Measurements from ENCODE around the gene ADRA2C.
"Not testable (repeated sequence)": the region's sequence is repeated elsewhere in the genome, so short reads cannot be mapped to it uniquely, and the experiment has no call there.

The ADRA2C gene

DNA sequence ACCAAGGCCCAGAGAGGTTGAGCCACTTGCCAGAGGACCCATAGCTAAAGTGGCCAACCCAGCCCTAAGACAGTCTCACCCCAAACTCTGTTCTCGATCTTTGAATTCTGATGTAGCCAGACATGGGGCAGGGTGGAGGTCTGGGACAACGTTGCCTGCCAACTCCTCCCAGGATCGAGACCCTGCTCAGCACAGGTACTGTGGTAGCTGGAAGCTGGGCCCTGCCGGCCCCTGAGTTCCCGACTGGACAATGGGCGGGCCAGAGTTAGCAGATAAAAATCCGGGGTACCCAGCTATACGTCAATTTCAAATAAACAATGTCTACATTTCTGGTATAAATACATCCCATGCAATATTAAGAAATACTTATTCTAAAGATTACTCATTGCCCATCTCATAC lies 35.3 kb downstream of the ADRA2C start:
- no peak for DNase-seq

DNA sequence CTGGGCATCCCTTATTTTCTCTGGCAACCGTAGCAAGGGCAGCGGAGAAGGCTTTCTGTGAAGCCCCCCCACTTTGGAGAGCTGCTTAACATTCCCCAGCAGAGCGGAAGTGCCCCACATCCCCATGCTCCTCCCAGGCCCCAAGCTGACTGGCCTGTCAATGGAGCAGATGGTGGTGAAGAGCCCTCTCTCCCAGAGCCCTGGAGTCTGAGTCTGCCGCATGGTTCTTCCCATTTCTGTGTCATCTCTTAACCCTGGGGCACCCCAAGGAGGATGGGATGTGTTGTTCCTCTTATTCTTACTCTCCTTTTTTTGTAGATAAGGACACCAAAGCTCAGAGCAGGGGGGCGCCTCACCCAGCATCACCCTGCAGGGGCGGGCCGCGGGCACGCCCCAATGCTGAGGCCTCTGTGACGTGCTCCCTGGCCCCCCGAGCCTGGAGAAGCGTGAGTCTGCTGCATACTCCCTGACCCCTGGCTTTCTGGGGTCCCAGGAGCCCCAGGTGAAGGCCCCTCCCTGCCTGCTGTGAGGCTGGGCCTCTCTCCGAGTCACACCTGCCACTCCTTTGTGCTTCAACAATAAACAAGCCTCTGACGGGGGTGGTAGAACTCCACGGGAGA lies 35.9 kb downstream of the ADRA2C start:
- no peak for DNase-seq

DNA sequence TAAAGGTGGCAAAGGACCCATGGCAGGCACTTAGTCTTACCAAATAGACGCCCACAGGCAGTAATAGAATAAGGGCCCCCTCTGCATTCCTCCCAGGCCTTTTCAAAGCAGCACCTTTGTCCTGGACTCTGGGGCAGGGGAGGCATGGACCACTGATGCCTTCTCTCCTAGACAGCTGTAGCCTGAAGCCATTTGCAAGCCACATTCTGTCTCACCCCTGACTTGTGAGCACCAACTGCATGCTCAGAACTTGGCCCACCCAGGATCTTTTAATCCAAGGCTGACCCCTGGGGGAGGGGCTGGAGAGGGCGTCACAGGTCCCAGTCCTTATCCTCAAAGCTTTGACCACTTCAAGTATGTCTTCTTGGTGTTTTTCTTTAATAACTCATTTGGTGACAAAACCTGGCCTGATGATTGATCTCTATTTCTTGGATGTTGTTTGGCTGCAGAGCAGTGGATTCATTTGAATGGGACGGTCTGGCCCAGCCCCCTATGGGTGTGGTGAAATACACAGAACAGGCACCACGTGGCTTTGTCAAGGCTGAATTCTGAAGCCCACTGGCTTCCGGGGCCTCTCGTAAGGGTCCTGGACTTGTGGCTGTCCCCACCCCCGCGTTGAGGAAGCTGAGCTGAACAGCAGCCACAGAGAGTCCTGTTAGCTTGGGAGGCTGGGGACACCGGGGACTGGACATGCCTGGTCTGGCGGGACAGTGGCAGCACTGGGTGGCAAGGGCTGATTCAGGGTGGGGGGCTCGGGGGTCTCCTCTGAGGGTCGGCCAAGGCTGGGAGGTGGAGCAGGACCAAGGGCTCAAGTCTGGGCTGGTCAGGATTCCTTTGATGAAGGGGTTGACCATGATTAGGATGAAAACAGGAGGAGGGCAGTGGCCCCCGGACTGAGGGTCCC lies 36.6 kb downstream of the ADRA2C start:
- no peak for DNase-seq

DNA sequence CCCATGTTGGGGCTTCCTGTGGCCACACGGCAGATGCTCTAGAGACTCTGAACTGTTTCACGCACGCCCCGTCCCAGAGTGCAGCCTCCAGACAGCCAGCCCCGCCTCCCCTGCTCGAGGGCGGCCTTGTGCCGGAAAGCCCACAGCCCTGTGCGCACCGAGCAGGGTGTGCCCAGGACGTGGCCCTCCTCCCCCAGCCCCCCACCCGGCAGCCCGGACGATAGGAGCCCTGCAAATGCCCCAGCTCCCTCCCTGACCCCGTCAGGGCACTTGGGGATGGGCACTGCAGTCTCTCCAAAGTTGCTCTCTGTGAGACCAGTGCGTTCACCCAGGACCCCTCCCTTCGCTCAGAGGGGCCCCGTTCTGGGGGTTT lies 37.3 kb downstream of the ADRA2C start:
- DNase-seq = no peak

DNA sequence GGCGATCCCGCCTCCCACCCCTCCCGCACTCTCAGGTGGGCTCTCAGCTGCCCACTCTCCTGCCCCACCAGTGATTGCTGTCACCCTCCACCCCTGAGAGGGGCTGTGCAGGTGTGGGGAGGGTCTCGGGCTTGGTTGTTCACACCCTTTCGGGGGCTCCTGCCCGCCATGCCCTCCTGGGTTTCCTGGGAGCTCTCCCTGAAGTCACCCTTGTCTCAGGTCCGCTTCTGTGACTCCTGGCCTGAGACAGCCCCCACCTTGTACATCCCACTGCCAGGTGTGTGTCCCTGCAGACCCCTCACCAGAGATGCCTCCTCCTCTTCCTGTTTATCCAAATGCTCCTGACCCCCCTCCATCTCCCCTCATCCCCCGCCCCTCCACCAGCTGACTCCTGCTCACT lies 37.8 kb downstream of the ADRA2C start:
- DNase-seq = no peak

DNA sequence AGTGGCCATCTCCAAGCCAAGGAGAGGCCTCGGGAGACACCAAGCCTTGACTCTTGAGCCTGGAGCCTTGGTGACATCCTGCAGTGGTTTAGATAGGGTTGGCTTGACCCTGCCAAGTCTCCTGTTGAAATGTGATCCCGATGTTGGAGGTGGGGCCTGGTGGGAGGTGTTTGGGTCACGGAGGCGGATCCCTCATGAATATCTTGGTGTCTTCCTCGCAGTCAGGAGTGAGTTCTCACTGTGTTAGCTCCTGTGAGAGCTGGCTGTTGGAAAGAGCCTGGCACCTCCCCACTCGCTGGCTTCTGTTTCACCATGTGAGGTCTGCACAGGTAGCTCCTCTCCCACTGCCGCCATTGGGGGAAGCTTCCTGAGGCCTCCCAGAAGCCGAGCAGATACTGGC lies 38.8 kb downstream of the ADRA2C start:
- DNase-seq = no peak

DNA sequence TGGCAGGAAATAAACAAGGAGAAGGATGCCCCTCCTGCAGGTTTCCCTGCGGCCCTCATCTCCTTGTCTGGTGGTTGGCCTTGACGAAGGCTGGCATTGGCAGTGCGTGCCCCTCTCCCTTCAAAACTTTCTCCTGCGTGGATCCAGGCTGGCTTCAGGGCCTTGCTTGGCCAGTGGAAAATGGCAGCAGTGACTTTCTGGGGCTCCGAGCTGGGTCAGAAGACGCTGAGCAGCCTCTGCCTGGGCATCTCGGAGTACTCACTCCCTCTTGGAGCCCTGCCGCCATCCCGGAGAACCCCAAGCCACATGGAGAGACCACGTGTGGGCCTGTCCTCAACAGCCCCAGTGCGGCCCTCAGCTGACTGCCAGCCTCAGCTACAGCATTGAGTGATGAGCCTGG lies 39.5 kb downstream of the ADRA2C start:
- no peak for DNase-seq

DNA sequence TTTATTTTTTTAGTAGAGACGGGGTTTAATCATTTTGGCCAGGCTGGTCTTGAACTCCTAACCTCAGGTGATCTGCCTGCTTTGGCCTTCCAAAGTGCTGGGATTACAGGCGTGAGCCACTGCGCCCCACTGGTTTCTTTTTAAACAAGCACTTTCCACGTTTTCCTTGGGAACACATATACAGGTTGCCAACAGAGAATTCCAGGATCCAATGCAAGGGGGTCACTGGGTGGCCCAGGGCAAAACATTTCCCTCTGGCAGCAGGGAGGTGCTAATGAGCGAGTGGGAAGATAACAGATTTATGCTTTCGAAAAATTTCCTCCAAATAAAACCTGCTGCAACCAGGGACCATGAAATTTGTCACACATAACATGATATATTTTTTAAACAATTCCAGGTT lies 41.1 kb downstream of the ADRA2C start:
- DNase-seq = no peak

DNA sequence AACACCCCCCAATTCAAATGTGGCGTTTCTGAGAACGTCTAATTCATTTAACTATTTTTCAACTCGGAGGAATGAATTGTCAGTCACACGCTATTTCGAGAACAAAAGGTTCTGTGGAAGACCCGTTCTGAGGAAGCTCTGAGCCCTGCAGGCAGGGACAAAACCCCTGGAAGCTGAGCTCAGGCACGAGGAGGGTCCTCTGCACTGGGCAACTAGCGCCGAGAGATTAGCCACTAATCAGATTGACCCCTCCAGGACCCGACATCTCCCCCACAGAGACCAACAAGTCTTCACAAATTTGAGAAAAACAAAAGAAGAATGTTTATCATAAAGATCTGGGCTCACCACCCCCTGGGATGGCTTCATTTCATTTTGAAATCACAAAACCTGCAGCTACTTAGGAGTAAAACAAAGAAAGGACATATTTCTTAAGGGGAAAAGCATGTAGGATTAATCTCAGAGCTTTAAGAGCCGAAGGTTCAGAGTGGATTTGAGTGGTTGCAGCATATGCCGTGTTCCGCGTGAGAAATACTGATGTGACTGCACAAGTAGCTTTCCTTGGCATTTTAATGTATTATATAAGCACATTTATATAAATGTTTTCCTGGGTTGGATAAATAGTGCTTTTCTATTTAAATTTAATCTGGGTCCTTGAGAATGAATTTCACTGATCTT lies 41.8 kb downstream of the ADRA2C start:
- no peak for DNase-seq

DNA sequence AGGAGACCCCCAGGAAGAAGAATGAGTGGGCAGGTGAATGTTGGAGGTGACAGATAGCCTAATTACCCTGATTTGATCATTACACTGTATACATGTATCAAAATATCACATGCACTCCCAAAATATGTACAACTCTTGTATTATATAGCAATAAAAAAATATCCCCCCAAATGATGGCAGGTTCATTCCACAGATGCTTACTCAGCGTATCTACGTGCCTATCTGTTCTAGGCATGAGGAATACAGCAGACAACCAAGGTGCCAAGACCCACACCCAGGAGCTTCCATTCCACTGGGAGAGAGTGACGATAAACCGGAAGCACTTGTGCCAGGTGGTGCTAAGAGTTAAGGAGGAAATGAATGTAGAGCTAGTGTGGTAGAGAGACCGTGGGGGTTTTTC lies 42.4 kb downstream of the ADRA2C start:
- no peak for DNase-seq

DNA sequence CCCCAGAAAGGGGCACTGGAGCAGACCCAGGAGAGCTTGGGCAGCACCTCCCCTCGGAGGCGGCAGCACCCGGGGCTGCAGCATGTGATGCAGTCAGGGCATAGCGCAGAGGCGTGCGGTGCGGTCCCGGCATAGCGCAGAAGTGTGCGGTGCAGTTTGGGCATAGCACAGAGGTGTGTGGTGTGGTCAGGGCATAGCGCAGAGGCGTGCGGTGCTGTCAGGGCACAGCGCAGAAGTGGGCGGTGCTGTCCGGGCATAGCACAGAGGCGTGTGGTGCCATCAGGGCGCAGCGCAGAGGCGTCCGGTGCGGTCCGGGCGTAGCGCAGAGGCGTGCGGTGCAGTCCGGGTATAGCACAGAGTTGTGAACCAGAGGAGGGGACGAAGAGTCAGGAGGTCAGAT lies 42.8 kb downstream of the ADRA2C start:
- DNase-seq = no peak

DNA sequence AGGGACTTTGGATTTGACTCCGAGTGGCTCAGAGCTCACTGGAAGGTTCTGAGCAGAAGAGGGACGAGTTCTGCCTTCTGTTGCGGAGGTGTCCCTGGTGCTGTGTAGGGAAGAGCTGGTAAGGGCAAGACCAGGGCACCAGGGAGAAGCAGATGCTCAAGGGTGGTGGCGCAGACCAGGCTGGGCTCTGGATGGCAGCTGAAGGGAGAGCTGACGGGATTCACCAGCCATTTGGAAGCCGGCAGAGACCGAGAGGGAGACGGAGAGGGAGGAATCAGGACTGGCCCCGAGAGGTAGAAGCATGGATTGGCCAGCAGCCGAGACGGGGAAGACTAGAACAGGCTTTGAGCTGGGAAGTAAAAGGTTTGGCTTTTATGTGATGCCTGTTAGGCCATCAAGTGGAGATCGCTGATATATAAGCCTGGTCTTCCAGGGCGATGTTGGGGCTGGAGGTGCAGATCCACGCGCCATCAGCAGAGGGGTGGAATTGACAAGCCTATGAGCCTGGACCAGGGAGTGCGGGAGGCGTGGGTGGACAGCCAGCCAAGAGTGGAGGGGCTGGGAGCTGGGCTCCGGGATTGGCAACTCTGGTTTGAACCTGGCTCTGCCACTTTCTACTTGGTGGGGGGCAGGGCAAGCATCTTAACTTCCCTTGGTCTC lies 43.4 kb downstream of the ADRA2C start:
- no peak for DNase-seq

DNA sequence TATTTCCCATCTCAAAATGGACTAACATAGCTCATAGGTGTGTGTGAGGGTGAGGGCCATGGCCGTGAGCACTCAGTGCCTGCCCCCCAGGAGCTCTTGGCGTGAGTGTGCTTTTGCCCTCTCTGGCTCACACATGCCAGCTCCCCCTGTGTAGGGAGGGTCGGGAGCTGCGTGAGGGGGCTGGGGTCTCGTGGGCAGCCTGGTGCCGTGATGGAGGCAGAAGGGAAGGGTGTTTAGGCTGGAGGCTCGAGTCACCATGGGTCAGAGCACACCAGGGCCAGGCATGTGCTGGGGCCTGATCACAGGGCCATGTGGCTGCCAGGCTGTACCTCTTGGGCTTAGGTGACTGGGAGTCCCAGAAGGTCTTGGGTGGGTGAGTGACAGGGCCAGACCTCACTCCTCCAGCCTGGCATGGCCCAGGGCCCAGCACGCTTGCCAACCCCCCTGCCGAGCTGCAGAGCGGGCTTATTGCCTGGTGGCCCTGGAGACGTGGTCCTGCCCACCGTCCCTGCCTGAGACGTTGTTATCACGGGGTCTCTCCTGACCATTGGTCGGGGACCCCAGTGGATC lies 44.0 kb downstream of the ADRA2C start:
- DNase-seq = no peak

DNA sequence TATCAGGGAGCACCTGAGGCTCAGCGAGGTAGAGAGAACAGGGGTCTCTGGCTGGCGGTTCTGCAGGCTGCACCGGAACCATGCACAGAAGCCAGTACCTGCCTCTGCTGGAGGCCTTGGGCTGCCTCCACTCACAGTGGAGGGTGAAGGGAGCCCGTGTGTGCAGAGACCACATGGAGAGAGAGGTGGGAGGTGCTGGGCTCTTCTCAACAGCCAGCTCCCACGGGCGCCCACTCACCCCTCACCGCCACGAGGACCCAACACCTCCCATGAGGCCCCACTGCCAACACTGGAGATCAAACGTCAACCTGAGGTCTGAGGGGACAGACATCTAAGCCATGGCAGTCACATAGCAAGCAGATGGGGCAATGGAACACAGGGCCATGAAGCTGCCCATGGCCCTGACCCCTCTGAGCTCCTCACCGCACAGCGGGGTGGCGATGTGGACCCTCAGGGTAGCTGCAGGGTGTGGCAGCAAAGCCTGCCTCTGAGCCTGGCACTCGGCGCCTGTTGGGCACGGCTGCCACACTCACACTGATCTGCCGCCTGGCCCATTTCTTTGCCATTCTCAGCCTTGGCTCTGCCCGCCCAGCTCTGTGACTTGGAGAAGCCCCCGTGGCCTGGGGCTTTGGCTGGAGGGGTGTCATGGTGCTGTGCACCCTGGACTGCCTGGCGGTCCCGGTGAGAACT lies 44.8 kb downstream of the ADRA2C start:
- DNase-seq = no peak

DNA sequence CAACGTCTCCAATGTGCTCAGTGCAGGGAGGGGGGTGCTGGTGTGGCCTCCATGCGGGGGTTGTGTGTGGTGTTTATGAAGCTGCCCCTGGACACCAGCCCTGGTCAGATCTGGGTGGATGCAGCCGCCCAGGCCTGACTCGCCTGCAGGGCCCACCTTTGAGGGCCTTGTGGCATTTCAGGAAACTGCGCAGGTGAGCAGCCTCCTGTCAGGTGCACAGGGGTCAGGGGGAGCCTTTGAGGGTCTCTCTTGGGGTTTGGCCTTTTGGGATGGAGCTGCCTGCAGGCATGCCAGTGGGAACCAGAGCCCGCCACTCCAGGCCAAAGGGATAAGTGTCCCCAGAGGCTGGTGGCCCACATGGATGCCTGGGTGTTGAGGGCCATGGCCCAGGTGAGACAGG lies 45.4 kb downstream of the ADRA2C start:
- DNase-seq = no peak

DNA sequence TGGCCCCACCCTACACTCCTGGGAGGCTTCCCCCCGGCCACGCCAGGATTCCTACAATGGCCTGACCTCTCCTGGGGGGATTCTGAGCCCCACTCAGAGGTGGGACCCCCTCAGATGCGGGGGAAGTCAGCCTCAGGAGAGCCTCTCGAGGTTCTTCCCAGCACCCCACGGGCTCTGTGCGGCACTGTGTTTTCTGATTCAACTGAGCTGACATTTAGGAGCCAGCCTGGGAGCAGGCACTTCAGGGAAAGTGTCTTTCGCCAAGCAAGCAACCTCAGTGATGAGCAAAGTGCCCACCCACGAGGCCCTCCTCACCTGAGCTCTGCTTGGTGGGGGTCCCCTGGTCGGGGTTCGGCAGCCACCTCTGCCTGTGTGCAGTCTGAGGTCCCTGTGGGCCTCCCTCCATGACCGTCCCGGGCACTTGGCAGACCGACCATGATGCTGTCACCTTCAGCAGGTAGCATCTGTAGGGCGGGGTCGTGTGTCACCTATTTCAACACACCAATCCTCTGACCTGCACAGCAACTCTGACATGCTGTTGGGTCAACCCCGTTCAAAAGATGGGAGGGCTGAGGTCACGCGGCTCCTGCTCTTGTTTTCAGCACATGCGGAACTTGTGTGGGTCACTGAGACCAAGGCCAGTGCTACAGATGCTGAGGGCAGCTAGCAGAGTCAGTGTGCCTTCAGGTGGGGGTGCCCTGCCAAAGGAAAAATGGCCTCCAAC lies 46.2 kb downstream of the ADRA2C start:
- DNase-seq = no peak

DNA sequence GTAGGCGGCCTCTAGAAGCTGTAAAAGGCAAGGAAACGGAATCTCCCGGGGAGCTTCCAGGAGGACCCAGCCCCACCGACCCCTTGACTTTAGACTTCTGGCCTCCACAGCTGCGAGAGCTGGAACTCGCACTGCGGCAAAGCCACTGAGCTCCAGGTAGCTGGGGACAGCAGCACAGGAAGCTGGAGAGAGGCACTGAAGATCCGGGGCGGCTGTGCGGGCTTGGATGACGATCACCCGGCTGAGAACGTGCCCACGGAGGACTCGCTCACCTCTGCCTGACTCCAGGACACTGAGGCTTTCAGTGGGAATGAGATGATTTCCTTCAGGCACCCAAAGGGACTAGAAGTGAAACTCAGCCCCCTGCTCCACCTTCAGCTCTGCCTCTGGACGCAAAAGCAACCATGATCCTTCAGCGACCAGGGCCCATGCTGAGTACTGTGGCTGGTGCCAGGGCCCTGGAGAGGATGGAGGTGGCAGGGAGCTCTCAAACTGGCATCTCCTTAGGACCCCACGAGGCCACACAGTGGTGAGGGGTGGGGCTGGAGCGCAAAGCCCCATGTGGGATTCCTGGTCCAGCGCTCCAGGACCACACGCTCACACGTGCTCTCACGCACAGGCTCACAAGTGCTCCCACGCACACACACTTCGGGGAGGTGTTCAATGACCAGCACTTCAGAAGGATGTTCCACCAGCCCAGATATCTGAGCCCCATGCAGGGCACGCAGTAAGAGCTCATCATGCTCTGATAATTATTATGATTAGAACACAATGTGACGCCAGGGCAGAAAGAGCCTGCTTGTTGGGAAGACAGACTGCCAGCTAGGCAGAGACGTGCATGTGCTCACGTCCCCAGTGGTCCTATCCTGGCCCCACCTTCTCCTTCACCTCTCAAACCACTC lies 47.2 kb downstream of the ADRA2C start:
- no peak for DNase-seq

DNA sequence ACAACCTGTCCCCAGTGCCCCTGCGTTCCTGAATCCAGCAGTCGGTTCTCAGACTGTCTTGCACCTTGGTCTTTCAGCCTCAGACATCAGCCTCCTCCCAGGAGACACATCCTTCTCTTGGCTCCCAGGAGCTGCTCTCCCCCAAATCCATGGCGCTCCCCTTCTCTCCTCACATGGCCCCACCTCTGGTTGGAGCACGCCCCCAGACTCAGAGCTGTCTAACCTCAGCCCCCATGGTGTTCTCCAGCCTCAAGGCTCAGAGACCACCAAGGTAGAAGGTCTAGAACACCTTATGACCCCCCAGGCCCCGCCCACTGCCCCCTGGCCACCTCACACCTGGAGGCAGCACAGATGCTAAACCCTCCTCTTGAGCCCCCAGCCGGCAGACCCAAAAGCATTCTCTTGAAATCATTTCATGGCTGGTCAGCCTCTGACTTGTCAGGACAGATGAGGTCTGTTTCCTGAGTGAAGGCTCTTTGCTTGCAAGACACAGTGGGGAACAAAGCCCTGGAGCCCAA lies 47.9 kb downstream of the ADRA2C start:
- no peak for DNase-seq

DNA sequence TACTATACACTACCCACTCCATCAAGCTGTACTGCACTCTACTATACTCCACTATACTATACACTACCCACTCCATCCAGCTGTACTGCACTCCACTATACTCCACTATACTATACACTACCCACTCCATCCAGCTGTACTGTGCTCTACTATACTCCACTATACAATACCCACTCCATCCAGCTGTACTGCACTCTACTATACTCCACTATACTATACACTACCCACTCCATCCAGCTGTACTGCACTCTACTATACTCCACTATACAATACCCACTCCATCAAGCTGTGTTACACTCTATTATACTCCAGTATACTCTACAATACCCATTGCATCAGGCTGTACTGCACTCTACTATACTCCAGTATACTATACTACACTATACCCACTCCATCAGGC lies 48.7 kb downstream of the ADRA2C start:
- DNase-seq = not testable (repeated sequence)

DNA sequence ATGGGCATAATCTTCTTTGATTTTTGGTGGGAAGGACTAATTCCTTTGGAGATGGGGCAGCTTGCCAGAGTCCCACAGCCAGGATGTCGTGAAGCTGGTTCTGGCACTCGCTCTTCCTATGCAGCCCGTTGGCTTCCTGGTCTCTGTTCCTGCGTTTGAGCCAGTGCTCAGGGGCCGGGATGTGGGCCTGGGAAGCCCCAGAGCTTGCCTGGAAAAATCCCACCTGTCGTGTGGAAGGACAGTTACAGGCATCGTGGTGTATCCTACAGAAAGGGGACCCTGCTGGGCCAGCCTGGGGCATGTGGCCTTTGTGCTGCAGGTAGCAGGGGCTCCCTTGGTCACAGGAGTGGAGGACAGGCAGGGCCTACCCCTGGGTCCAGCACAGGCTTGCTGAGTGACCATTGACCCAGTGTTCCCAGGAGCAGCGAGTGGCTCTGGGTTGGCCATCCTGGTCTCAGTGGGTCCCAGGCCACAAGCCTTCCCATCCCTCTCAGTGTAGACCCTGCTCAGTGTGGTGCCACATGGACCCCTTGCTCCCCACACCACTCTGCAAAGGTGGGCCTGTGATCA lies 50.2 kb downstream of the ADRA2C start:
- no peak for DNase-seq
